Panc1 (cell line): ENCODE data around the gene MARK2. TPM values are rescaled to one million over a fixed set of nuclear protein-coding genes. Genes with fewer than 3 reads are reported as not detected.

Experiments
- ATAC-seq: fragments of 200-7000 bp; cut with Tn5 transposase; 2 replicates; pipeline ENCODE4 v1.9.1; 2020; ENCODE audit warnings: mild to moderate bottlenecking, moderate library complexity
- BruUV-seq: library from RNA; stranded (reverse); fragments of 400-500 nt; replicated peaks from 2 replicates; lab custom pipeline; 2021; lab: Mats Ljungman, UMichigan
- CTCF ChIA-PET: fragments of 300-600 bp; sonication (Branson Sonifier 250); formaldehyde crosslinking; loops from one replicate; lab custom pipeline; 2022; ENCODE audit warnings: antibody characterized with exemption; lab: Charles Lee
- POLR2A ChIA-PET: fragments of 300-600 bp; sonication (Branson Sonifier 250); formaldehyde crosslinking; loops from one replicate; lab custom pipeline; 2022; ENCODE audit warnings: antibody characterized with exemption; lab: Charles Lee
- DNase-seq: peaks from one replicate; pipeline ENCODE4 v3.0.0-alpha.2; 2010; ENCODE audit warnings: low read depth, low spot score
- H3K27ac ChIP-seq: 2 replicates; pipeline ENCODE4 v1.5.1; 2011; ENCODE audit warnings: mild to moderate bottlenecking, low read length, inconsistent platforms
- H3K27me3 ChIP-seq: fragments of 200-500 bp; sonication (Bioruptor generic); 2 replicates; pipeline ENCODE4 v1.6.0; 2014; ENCODE audit warnings: low read length, inconsistent platforms; ENCODE audit not compliant: control insufficient read depth, insufficient read depth
- H3K36me3 ChIP-seq: fragments of 200-500 bp; sonication (Bioruptor generic); 2 replicates; pipeline ENCODE4 v1.5.1; 2014; ENCODE audit warnings: inconsistent platforms, mild to moderate bottlenecking, low read length, moderate library complexity; ENCODE audit not compliant: control insufficient read depth, insufficient read depth
- H3K4me1 ChIP-seq: 2 replicates; pipeline ENCODE4 v1.5.1; 2011; ENCODE audit warnings: inconsistent platforms, mild to moderate bottlenecking, low read length, moderate library complexity; ENCODE audit not compliant: control insufficient read depth, insufficient read depth
- H3K4me3 ChIP-seq, 2 experiments: 2 replicates each; pipeline ENCODE4 v1.5.1; 2011 to 2012; ENCODE audit warnings: low read depth in 2 of 2, low read length in 2 of 2, mild to moderate bottlenecking in 2 of 2, inconsistent platforms in 1 of 2, moderate library complexity in 1 of 2
- H3K9me3 ChIP-seq: fragments of 200-500 bp; sonication (Bioruptor generic); 2 replicates; pipeline ENCODE4 v1.5.1; 2014; ENCODE audit warnings: low read depth, mild to moderate bottlenecking, inconsistent platforms, low read length, moderate library complexity; ENCODE audit not compliant: control insufficient read depth, insufficient read depth
- CTCF ChIP-seq: fragments of 450-650 bp; IDR thresholded peaks from 2 replicates; pipeline ENCODE4 v1.5.1; 2017; ENCODE audit warnings: mild to moderate bottlenecking
- POLR2AphosphoS5 ChIP-seq: IDR thresholded peaks from 2 replicates; pipeline ENCODE4 v1.6.1; 2012; ENCODE audit warnings: mild to moderate bottlenecking, low read depth, low read length, moderate library complexity
- REST ChIP-seq, 2 experiments: IDR thresholded peaks; 2 replicates each; pipeline ENCODE4 v1.6.1; 2011 to 2012; ENCODE audit warnings: low read depth in 2 of 2, control low read depth in 1 of 2, low read length in 1 of 2, mild to moderate bottlenecking in 1 of 2, moderate library complexity in 1 of 2; ENCODE audit not compliant: insufficient read depth in 1 of 2
- SIN3A ChIP-seq: IDR thresholded peaks from 2 replicates; pipeline ENCODE4 v1.6.1; 2012; ENCODE audit warnings: low read depth, mild to moderate bottlenecking, low read length, moderate library complexity, borderline replicate concordance; ENCODE audit not compliant: insufficient read depth
- TCF7L2 ChIP-seq: IDR thresholded peaks from 2 replicates; pipeline ENCODE4 v1.6.1; 2011; ENCODE audit warnings: mild to moderate bottlenecking, low read depth, low read length, inconsistent platforms
- in situ Hi-C: cut with HindIII; loops from 2 replicates; pipeline ENCODE4 v1.10.0; 2016; ENCODE audit warnings: low sequenced_read_pairs, low pct_unique_long_range_greater_than_20kb
- intact Hi-C: fragments of 100-400 bp; cut with micrococcal nuclease; formaldehyde crosslinking; loops from one replicate; pipeline ENCODE4 v1.10.0; 2022; ENCODE audit not compliant: unreplicated experiment
- total RNA-seq: library from RNA; stranded (reverse); gene quantifications from one replicate; pipeline ENCODE4 v1.2.1, GENCODE V29; 2021; ENCODE audit not compliant: unreplicated experiment

Gene MARK2
- total RNA-seq, 1 experiment from 2014 or later, result 41.1 TPM

DNA sequence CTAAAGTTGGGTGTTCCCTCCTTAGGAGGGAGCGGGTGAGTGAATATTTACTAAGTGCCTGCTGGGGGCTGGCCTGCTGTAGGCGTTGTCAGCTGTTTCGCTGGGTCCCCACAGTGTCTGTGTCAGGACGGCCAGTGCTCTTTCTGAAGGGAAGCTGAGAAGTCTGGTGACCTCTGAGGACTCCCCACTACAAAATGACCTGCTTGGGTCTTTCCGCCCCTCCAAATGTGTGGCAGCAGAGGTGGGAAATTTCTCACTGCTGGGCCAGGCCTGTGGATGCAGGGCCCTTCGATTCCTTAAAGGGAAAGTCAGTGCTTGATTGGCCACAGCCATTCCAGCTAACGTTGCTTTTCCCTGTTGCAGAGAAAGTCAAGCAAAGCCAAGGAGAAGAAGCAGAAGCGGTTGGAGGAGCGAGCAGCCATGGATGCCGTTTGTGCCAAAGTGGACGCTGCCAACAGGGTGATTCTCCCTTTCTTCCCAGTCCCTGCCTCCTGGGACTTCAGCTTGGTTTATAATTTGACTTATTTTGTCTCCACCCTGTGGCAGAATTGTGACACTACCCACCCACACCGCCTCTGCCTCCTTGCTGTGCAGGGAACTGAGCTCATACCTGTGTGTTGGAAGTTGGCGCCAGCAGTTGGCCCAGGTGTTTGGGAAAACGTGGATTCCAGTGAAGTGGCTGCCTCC is 106.7 kb downstream of the MARK2 start:
- BruUV-seq, result no TSS peak
- Histone ChIP-seq H3K36me3 (no peaks in the 10 kb centered on the region), H3K27ac (peak overlapping the region; percentile 41; the same call in 1 of the 2 replicates), H3K9me3 (no peaks in the 10 kb centered on the region), H3K27me3 (no peaks in the 10 kb centered on the region), H3K4me3 (no peak overlapping the region), H3K4me1 (peaks cover 14% of the 10 kb centered on the region)
- in situ Hi-C loops (no loop called here), intact Hi-C loops (loop anchor here (2.0 kb wide), 1 partner anchor 109 kb away; no protein-coding TSS in a partner anchor)
- ChIA-PET POLR2A (interaction anchor here (0.5 to 1.3 kb wide), 3 partner anchors 34 to 124 kb away, joined by 3 to 5 read pairs (median 5); no protein-coding TSS in a partner anchor), CTCF (interaction anchor here (0.5 to 2.2 kb wide), 11 partner anchors 9 to 178 kb away, joined by 3 to 32 read pairs (median 4); partner anchors contain the start of genes MARK2 and RCOR2)
- DNase-seq (peak; percentile 48), ATAC-seq (peak; percentile 96)
- TF ChIP-seq POLR2AphosphoS5 (no peak), CTCF (peak; percentile 81)

DNA sequence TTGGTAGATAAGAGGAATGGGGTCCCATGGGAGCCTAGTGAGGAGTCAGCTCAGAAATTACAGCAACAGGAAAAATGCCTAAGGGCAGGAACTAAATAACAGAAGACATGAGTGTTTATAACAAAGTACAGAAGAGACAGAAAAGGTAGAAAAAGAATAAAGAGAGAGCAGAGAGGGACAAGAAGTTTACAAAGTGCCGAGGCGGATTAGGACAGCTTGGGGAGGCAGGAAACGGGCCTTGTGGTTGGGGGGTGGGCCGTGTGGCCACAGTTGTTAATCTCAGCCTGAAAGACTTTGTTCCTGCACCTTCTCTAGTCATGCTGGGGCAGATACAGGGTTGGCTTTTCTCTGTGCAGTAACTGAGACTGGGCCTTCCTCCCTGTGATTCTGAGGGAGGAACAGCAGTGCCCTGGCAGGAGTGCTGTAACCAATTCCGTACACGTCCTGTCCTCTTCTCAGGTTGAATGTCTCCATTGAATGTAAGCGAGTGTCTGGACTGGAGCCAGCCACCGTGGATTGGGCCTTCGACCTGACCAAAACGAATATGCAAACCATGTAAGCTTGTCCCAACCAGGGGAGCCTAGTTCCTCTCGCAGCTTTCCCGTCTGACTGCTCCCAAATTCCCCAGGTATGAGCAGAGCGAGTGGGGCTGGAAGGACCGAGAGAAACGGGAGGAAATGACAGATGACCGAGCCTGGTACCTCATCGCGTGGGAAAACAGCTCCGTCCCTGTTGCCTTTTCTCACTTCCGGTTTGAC is 113.0 kb downstream of the MARK2 start:
- in situ Hi-C loops (no loop called here), intact Hi-C loops (no loop called here)
- no TSS peak for BruUV-seq
- no peak overlapping the region for H3K4me3 ChIP-seq
- no peak for ATAC-seq
- H3K27ac ChIP-seq, result no peak overlapping the region
- CTCF ChIA-PET, result interaction anchor here (0.6 kb wide), 1 partner anchor 195 kb away, joined by 4 read pairs; no protein-coding TSS in a partner anchor
- H3K9me3 ChIP-seq, result no peaks in the 10 kb centered on the region
- H3K36me3 ChIP-seq, result peaks cover 10% of the 10 kb centered on the region; the same call in 1 of the 2 replicates
- TF ChIP-seq POLR2AphosphoS5 (no peak), SIN3A (no peak), CTCF (no peak), REST (IDR thresholded peaks at IDR 0.05; ENCODE audit: insufficient read depth in 1 of 2, low read depth in 2 of 2, low read length in 1 of 2) (no peak), TCF7L2 (no peak)
- POLR2A ChIA-PET, result interaction anchor here (0.6 kb wide), 1 partner anchor 120 kb away, joined by 18 read pairs; no protein-coding TSS in a partner anchor
- no peak for DNase-seq
- H3K4me1 ChIP-seq, result no peaks in the 10 kb centered on the region
- no peaks in the 10 kb centered on the region for H3K27me3 ChIP-seq
